WERI-Rb-1 (cell line): ENCODE measurements around the gene TMPRSS9.
"Not testable (repeated sequence)": the region's sequence is repeated elsewhere in the genome, so short reads cannot be mapped to it uniquely, and the experiment has no call there.

Experiments used
- DNase-seq: peaks from one replicate; pipeline ENCODE4 v3.0.0-alpha.2; 2020
- H3K27ac ChIP-seq: fragments of 250-450 bp; sonication (Bioruptor Pico); 2 replicates; pipeline ENCODE4 v1.5.1; 2020; ENCODE audit warnings: mild to moderate bottlenecking, moderate library complexity
- H3K27me3 ChIP-seq: fragments of 250-450 bp; sonication (Bioruptor Pico); 2 replicates; pipeline ENCODE4 v1.5.1; 2021; ENCODE audit warnings: mild to moderate bottlenecking, low read depth, moderate library complexity; ENCODE audit not compliant: insufficient read depth, severe bottlenecking
- H3K36me3 ChIP-seq: fragments of 250-450 bp; sonication (Bioruptor Pico); 2 replicates; pipeline ENCODE4 v1.5.1; 2020; ENCODE audit warnings: mild to moderate bottlenecking, moderate library complexity
- H3K4me3 ChIP-seq: 2 replicates; pipeline ENCODE4 v1.5.1; 2011; ENCODE audit warnings: low read depth, mild to moderate bottlenecking, control low read depth, low read length
- H3K9me3 ChIP-seq: fragments of 250-450 bp; sonication (Bioruptor Pico); 2 replicates; pipeline ENCODE4 v1.5.1; 2021; ENCODE audit warnings: mild to moderate bottlenecking, moderate library complexity; ENCODE audit not compliant: severe bottlenecking
- TF ChIP-seq, protein P1 (sequence below): IDR thresholded peaks from 2 replicates; pipeline ENCODE4 v1.5.1; 2011; ENCODE audit warnings: low read depth, mild to moderate bottlenecking, control low read depth, inconsistent platforms, low read length

Gene TMPRSS9

DNA sequence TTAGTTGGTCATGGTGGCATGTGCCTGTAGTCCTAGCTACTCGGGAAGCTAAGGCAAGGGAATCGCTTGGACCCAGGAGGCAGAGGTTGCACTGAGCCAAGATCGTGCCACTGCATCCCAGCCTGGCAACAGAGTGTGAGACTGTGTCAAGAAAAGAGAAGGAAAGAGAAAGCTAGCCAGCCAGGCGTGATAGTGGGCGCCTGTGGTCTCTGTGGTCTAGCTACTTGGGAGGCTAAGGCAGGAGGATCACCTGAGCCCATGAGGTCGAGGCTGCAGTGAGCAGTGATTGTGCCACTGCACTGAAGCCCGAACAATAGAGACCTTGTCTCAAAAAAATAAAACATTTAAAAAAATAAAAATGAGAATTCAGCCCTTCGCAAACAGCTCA is 34.0 kb downstream of the TMPRSS9 start:
- no peaks in the 10 kb centered on the region for H3K36me3 ChIP-seq
- TF ChIP-seq, protein P1, sequence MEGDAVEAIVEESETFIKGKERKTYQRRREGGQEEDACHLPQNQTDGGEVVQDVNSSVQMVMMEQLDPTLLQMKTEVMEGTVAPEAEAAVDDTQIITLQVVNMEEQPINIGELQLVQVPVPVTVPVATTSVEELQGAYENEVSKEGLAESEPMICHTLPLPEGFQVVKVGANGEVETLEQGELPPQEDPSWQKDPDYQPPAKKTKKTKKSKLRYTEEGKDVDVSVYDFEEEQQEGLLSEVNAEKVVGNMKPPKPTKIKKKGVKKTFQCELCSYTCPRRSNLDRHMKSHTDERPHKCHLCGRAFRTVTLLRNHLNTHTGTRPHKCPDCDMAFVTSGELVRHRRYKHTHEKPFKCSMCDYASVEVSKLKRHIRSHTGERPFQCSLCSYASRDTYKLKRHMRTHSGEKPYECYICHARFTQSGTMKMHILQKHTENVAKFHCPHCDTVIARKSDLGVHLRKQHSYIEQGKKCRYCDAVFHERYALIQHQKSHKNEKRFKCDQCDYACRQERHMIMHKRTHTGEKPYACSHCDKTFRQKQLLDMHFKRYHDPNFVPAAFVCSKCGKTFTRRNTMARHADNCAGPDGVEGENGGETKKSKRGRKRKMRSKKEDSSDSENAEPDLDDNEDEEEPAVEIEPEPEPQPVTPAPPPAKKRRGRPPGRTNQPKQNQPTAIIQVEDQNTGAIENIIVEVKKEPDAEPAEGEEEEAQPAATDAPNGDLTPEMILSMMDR = no peak
- H3K27me3 ChIP-seq = no peaks in the 10 kb centered on the region
- peaks cover 13% of the 10 kb centered on the region for H3K9me3 ChIP-seq
- no peak overlapping the region for H3K4me3 ChIP-seq
- no peak for DNase-seq
- no peak overlapping the region for H3K27ac ChIP-seq

GRCh38 chr19:2394442-2395292 is 34.6 kb downstream of the TMPRSS9 start:
- H3K27ac ChIP-seq = no peak overlapping the region
- H3K36me3 ChIP-seq = no peaks in the 10 kb centered on the region
- H3K4me3 ChIP-seq = no peak overlapping the region
- no peak for DNase-seq
- TF ChIP-seq, protein P1 = no peak
- peaks cover 13% of the 10 kb centered on the region for H3K9me3 ChIP-seq
- no peaks in the 10 kb centered on the region for H3K27me3 ChIP-seq

- H3K36me3 ChIP-seq, H3K4me3 ChIP-seq, H3K27me3 ChIP-seq, DNase-seq, H3K27ac ChIP-seq: not testable (repeated sequence)
- H3K9me3 ChIP-seq = peaks cover 13% of the 10 kb centered on the region
These were observed 35.3 kb downstream of the TMPRSS9 start for GRCh38 chr19:2395293-2395829.

- not testable (repeated sequence) for DNase-seq, H3K36me3 ChIP-seq
- peaks cover 13% of the 10 kb centered on the region for H3K9me3 ChIP-seq
These were observed 37.1 kb downstream of the TMPRSS9 start for GRCh38 chr19:2397173-2397572.

GRCh38 chr19:2398735-2399305 is 38.8 kb downstream of the TMPRSS9 start:
- H3K27ac ChIP-seq = no peak overlapping the region
- H3K4me3 ChIP-seq = no peak overlapping the region
- H3K9me3 ChIP-seq = peaks cover 3% of the 10 kb centered on the region
- TF ChIP-seq, protein P1 = no peak
- no peak for DNase-seq
- no peaks in the 10 kb centered on the region for H3K27me3 ChIP-seq
- H3K36me3 ChIP-seq = no peaks in the 10 kb centered on the region

More at GRCh38 chr19:2397173-2397572, 37.1 kb downstream of the TMPRSS9 start:
- not testable (repeated sequence) for H3K27me3 ChIP-seq, H3K27ac ChIP-seq, H3K4me3 ChIP-seq

- Histone ChIP-seq H3K9me3 (no peaks in the 10 kb centered on the region), H3K27ac (no peak overlapping the region), H3K27me3 (no peaks in the 10 kb centered on the region), H3K36me3 (no peaks in the 10 kb centered on the region), H3K4me3 (no peak overlapping the region)
- no peak for DNase-seq
- TF ChIP-seq, protein P1 = no peak
These were observed 39.5 kb downstream of the TMPRSS9 start for GRCh38 chr19:2399582-2399981.
